ENCODE measurements around the gene APOL2. TPM values are rescaled to one million over a fixed set of nuclear protein-coding genes. Genes with fewer than 3 reads are reported as not detected.

Gene APOL2
- total and polyA plus RNA-seq, 10 of the 15 experiments (the other 5 are each of a cell fraction or from before 2014, with no cell fraction given), result 4.4 to 39.9 (median 25.0) TPM

- peak; percentile 2; the same call in 1 of the 2 replicates for TF ChIP-seq USF2 (IDR thresholded peaks at IDR 0.05; ENCODE audit: borderline replicate concordance, low read depth, low read length)
- no peak for TF ChIP-seq RELA (IDR thresholded peaks at IDR 0.05; ENCODE audit: borderline replicate concordance, partially characterized antibody)
- no peak for TF ChIP-seq NFIC (IDR thresholded peaks at IDR 0.05; ENCODE audit: low read depth, low read length)
- peak; percentile 69 for TF ChIP-seq POLR2A (IDR thresholded peaks at IDR 0.05; ENCODE audit: low read depth, low read length)
- no peak for TF ChIP-seq NR2F1 (conservative IDR thresholded peaks at IDR 0.05)
- peak; percentile 84 for TF ChIP-seq MXI1 (IDR thresholded peaks at IDR 0.05; ENCODE audit: low read depth, low read length)
- 0 out of 2 replicates have a peak, but pooled peaks have one; percentile 42 for TF ChIP-seq CREB1 (IDR thresholded peaks at IDR 0.05; ENCODE audit: low read depth)
- no peak for TF ChIP-seq SRF (IDR thresholded peaks at IDR 0.05; ENCODE audit: low read depth in 2 of 2, low read length in 2 of 2)
- no peak for TF ChIP-seq SPI1 (IDR thresholded peaks at IDR 0.05; ENCODE audit: borderline replicate concordance, insufficient read depth, low read depth, low read length)
- TF ChIP-seq YY1 (IDR thresholded peaks at IDR 0.05; ENCODE audit: low read depth, low read length), result 0 out of 2 replicates have a peak, but pooled peaks have one; percentile 11
- peak; percentile 53; the same call in 1 of the 2 replicates for TF ChIP-seq NBN (IDR thresholded peaks at IDR 0.05)
- peak; percentile 24; the same call in 1 of the 2 replicates for TF ChIP-seq ATF7 (IDR thresholded peaks at IDR 0.05; ENCODE audit: low read depth)
- no peak for TF ChIP-seq ZBED1 (IDR thresholded peaks at IDR 0.05; ENCODE audit: borderline replicate concordance)
- no peak for TF ChIP-seq NFXL1 (IDR thresholded peaks at IDR 0.05; ENCODE audit: borderline replicate concordance)
- TF ChIP-seq MAX (IDR thresholded peaks at IDR 0.05; ENCODE audit: low read depth, low read length), result peak; percentile 69; the same call in 1 of the 2 replicates
- TF ChIP-seq ZBTB4 (CRISPR knock-in tag; IDR thresholded peaks at IDR 0.05), result no peak
- peak; percentile 76 for TF ChIP-seq TCF12 (IDR thresholded peaks at IDR 0.05; ENCODE audit: low read depth, low read length)
- no peak for TF ChIP-seq ATF2 (IDR thresholded peaks at IDR 0.05; ENCODE audit: low read length)
- no peak for TF ChIP-seq CBX3 (IDR thresholded peaks at IDR 0.05; ENCODE audit: borderline replicate concordance, low read depth)
- TF ChIP-seq ZNF207 (IDR thresholded peaks at IDR 0.05; ENCODE audit: borderline replicate concordance), result no peak
- no peak for TF ChIP-seq MEF2A (IDR thresholded peaks at IDR 0.05; ENCODE audit: insufficient read depth, low read depth, low read length)
- TF ChIP-seq MLLT1 (IDR thresholded peaks at IDR 0.05), result peak; percentile 48
- no peak for TF ChIP-seq GATAD2B (conservative IDR thresholded peaks at IDR 0.05; ENCODE audit: low read depth)
- 0 out of 2 replicates have a peak, but pooled peaks have one; percentile 55 for TF ChIP-seq HDGF (IDR thresholded peaks at IDR 0.05)
- no peak for TF ChIP-seq CHD1 (IDR thresholded peaks at IDR 0.05; ENCODE audit: low read depth, low read length)
Observed at GRCh38 chr22:36239401-36240171, at the start of gene APOL2 (continued).
